RWPE1 (cell line): ENCODE results near the gene GALNT13.

ENCODE experiments used
- CTCF ChIA-PET: fragments of 350-600 bp; sonication (Branson Sonifier 250); formaldehyde crosslinking; extraction: SDS; loops from one replicate; lab custom pipeline; 2021; lab: Yijun Ruan, JAX
- POLR2A ChIA-PET: fragments of 400-600 bp; formaldehyde crosslinking; extraction: SDS; loops from one replicate; lab custom pipeline; 2020; ENCODE audit warnings: antibody characterized with exemption; ENCODE audit not compliant: low non-redundant PET; lab: Yijun Ruan, JAX
- DNase-seq: peaks from one replicate; pipeline ENCODE4 v3.0.0; 2012; ENCODE audit warnings: low spot score
- H3K27ac ChIP-seq: fragments of 450-650 bp; 2 replicates; pipeline ENCODE4 v1.5.1; 2017
- TF ChIP-seq, protein P1 (sequence below): fragments of 450-650 bp; conservative IDR thresholded peaks from 2 replicates; pipeline ENCODE4 v1.5.1; 2017; ENCODE audit warnings: low read depth, mild to moderate bottlenecking

Gene GALNT13

DNA sequence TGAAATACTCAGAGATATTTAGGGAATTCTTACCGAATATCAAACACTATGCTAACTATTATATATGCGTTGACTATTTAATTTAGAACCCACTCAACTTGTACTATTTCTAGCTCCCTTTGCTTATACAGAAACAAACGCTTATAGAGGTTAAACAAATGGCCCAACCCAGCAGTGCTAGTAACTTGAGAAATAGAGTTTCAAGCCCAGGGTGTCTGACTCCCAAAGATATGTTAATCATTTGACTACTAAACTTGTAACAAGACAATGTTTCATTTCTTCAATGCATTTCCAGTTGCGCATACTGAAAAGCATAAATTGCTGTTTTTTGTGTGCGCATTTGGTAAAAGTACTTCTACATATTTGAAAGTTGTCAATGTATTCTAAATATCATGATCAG, 310.3 kb downstream of the GALNT13 start:
- DNase-seq: no peak
- POLR2A ChIA-PET: no interaction called here
- H3K27ac ChIP-seq: no peak overlapping the region
- CTCF ChIA-PET: no interaction called here
- TF ChIP-seq, protein P1, sequence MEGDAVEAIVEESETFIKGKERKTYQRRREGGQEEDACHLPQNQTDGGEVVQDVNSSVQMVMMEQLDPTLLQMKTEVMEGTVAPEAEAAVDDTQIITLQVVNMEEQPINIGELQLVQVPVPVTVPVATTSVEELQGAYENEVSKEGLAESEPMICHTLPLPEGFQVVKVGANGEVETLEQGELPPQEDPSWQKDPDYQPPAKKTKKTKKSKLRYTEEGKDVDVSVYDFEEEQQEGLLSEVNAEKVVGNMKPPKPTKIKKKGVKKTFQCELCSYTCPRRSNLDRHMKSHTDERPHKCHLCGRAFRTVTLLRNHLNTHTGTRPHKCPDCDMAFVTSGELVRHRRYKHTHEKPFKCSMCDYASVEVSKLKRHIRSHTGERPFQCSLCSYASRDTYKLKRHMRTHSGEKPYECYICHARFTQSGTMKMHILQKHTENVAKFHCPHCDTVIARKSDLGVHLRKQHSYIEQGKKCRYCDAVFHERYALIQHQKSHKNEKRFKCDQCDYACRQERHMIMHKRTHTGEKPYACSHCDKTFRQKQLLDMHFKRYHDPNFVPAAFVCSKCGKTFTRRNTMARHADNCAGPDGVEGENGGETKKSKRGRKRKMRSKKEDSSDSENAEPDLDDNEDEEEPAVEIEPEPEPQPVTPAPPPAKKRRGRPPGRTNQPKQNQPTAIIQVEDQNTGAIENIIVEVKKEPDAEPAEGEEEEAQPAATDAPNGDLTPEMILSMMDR: no peak

- TF ChIP-seq, protein P1: no peak
- no peak overlapping the region for H3K27ac ChIP-seq
- ChIA-PET POLR2A (no interaction called here), CTCF (no interaction called here)
- no peak for DNase-seq
These were observed 316.2 kb downstream of the GALNT13 start for GRCh38 chr2:154187948-154188347.

GRCh38 chr2:154189953-154190352, 318.2 kb downstream of the GALNT13 start:
- ChIA-PET POLR2A (no interaction called here), CTCF (no interaction called here)
- DNase-seq: no peak
- H3K27ac ChIP-seq: no peak overlapping the region
- TF ChIP-seq, protein P1: no peak

DNA sequence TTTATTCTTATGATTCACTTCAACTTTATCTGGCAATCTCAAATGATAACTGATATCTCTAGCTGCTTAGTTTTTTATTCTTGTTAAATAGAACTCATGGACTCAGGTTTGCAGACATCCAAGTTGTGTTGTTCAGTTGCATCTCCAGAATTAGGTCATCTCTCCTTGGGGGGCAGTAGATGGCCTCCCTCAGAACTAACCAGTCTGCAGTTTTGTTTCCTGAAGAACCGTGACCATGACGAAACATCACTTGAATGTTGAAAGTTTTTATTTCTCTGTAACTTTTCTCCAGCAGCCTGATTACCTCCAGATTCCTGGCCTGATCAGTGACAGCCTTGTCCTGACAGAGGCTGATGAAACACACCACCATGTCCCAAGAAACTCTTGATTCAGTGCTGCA, 321.5 kb downstream of the GALNT13 start:
- ChIA-PET CTCF (no interaction called here), POLR2A (no interaction called here)
- no peak overlapping the region for H3K27ac ChIP-seq
- no peak for DNase-seq
- TF ChIP-seq, protein P1: no peak

- POLR2A ChIA-PET: no interaction called here
- TF ChIP-seq, protein P1: no peak
These were observed 323.4 kb downstream of the GALNT13 start for GRCh38 chr2:154194909-154195643.

GRCh38 chr2:154195644-154196195, 324.0 kb downstream of the GALNT13 start:
- TF ChIP-seq, protein P1: no peak
- ChIA-PET POLR2A (no interaction called here), CTCF (interaction anchor here (0.5 kb wide), 1 partner anchor 334 kb away, joined by 3 read pairs; no protein-coding TSS in a partner anchor)
- DNase-seq: peak; percentile 0
- H3K27ac ChIP-seq: no peak overlapping the region

More at GRCh38 chr2:154194909-154195643, 323.4 kb downstream of the GALNT13 start:
- DNase-seq: no peak
- CTCF ChIA-PET: interaction anchor here (0.5 kb wide), 1 partner anchor 334 kb away, joined by 3 read pairs; no protein-coding TSS in a partner anchor
- H3K27ac ChIP-seq: no peak overlapping the region
